ENCODE data around the gene LY6G6F.

GRCh38 chr6:31686483-31686882, 20.2 kb upstream of the LY6G6F start:
- TF ChIP-seq POLR2AphosphoS5 (IDR thresholded peaks at IDR 0.05), result no peak
- no peak for TF ChIP-seq POLR2A (IDR thresholded peaks at IDR 0.05)
- no peak for TF ChIP-seq CTCF (IDR thresholded peaks at IDR 0.05)

Data from breast epithelium (tissue), 3 donors.